ENCODE data around the gene RUNDC3A. TPM values are rescaled to one million over a fixed set of nuclear protein-coding genes. Genes with fewer than 3 reads are reported as not detected.

Gene RUNDC3A
- total RNA-seq = 0.45 TPM
- long read RNA-seq = 0 reads

GRCh38 chr17:44308320-44308818 is at the start of gene RUNDC3A:
Gene RUNDC3A (plus strand): TSS chr17:44308601. CDS start chr17:44308833, 232 bp downstream.
- peak; percentile 92 for DNase-seq
- intact Hi-C loops (cut with micrococcal nuclease) = no loop called here
- ATAC-seq = peak; percentile 99

- DNase-seq (no peak), ATAC-seq (no peak)
- intact Hi-C loops (cut with micrococcal nuclease) = no loop called here
These were observed 49.5 kb upstream of the RUNDC3A start for GRCh38 chr17:44258811-44259351.

GRCh38 chr17:44260296-44260695 is 48.1 kb upstream of the RUNDC3A start:
- intact Hi-C loops (cut with micrococcal nuclease) = no loop called here
- DNase-seq = no peak
- ATAC-seq = no peak

GRCh38 chr17:44262654-44263225 is 45.7 kb upstream of the RUNDC3A start:
- intact Hi-C loops (cut with micrococcal nuclease) = no loop called here
- no peak for DNase-seq
- ATAC-seq = no peak

GRCh38 chr17:44263345-44263902 is 45.0 kb upstream of the RUNDC3A start:
- DNase-seq (no peak), ATAC-seq (no peak)
- intact Hi-C loops (cut with micrococcal nuclease) = no loop called here

- no peak for ATAC-seq
These were observed 41.8 kb upstream of the RUNDC3A start for GRCh38 chr17:44266402-44267164.

GRCh38 chr17:44267165-44267455 is 41.3 kb upstream of the RUNDC3A start:
- DNase-seq (no peak), ATAC-seq (no peak)
- intact Hi-C loops (cut with micrococcal nuclease) = no loop called here

More at GRCh38 chr17:44266402-44267164, 41.8 kb upstream of the RUNDC3A start:
- intact Hi-C loops (cut with micrococcal nuclease) = no loop called here
- no peak for DNase-seq

- intact Hi-C loops (cut with micrococcal nuclease) = no loop called here
- ATAC-seq = no peak
- DNase-seq = no peak
These were observed 40.4 kb upstream of the RUNDC3A start, which contains the start of gene SLC4A1 for GRCh38 chr17:44267818-44268490. Gene SLC4A1 (minus strand): TSS chr17:44268135. CDS start chr17:44262866, 5,269 bp downstream.

- DNase-seq = no peak
- no peak for ATAC-seq
These were observed 39.5 kb upstream of the RUNDC3A start for GRCh38 chr17:44268709-44269534.

GRCh38 chr17:44269535-44270240 is 38.7 kb upstream of the RUNDC3A start:
- intact Hi-C loops (cut with micrococcal nuclease) = no loop called here
- no peak for ATAC-seq
- no peak for DNase-seq

More at GRCh38 chr17:44268709-44269534, 39.5 kb upstream of the RUNDC3A start:
- intact Hi-C loops (cut with micrococcal nuclease) = no loop called here

GRCh38 chr17:44272321-44272951 is 36.0 kb upstream of the RUNDC3A start:
- DNase-seq (no peak), ATAC-seq (peak; percentile 58)
- intact Hi-C loops (cut with micrococcal nuclease) = no loop called here

GRCh38 chr17:44272954-44273353 is 35.4 kb upstream of the RUNDC3A start:
- intact Hi-C loops (cut with micrococcal nuclease) = no loop called here
- DNase-seq = no peak
- ATAC-seq = peak; percentile 55

GRCh38 chr17:44273607-44274006 is 34.8 kb upstream of the RUNDC3A start:
- no peak for ATAC-seq
- no peak for DNase-seq
- intact Hi-C loops (cut with micrococcal nuclease) = no loop called here

GRCh38 chr17:44277976-44278375 is 30.4 kb upstream of the RUNDC3A start:
- ATAC-seq (no peak), DNase-seq (no peak)
- intact Hi-C loops (cut with micrococcal nuclease) = no loop called here

- ATAC-seq (no peak), DNase-seq (no peak)
- intact Hi-C loops (cut with micrococcal nuclease) = no loop called here
These were observed 29.1 kb upstream of the RUNDC3A start for GRCh38 chr17:44279346-44279665.

- DNase-seq (peak; percentile 83), ATAC-seq (peak; percentile 97)
- intact Hi-C loops (cut with micrococcal nuclease) = no loop called here
These were observed 28.6 kb upstream of the RUNDC3A start for GRCh38 chr17:44279666-44280391.

GRCh38 chr17:44280392-44280937 is 27.9 kb upstream of the RUNDC3A start:
- intact Hi-C loops (cut with micrococcal nuclease) = no loop called here
- ATAC-seq = no peak
- no peak for DNase-seq

All from left ventricle myocardium superior (tissue), 1 donor.